DND-41 (cell line): ENCODE data around the gene DAB1.

Source experiments
- ATAC-seq: fragments of 200-7000 bp; cut with Tn5 transposase; 3 replicates; pipeline ENCODE4 v1.9.1; 2021; ENCODE audit warnings: low read depth; ENCODE audit not compliant: insufficient read depth
- DNase-seq: peaks from one replicate; pipeline ENCODE4 v3.0.0-alpha.2; 2020
- H2AFZ ChIP-seq: 2 replicates; pipeline ENCODE4 v1.6.0; 2012; ENCODE audit warnings: low read depth, low read length
- H3K27ac ChIP-seq: 2 replicates; pipeline ENCODE4 v1.5.1; 2012; ENCODE audit warnings: low read length, inconsistent platforms
- H3K27me3 ChIP-seq: fragments of 200-600 bp; sonication (generic); 2 replicates; pipeline ENCODE4 v1.6.0; 2012; ENCODE audit warnings: low read length, mild to moderate bottlenecking, inconsistent platforms; ENCODE audit not compliant: insufficient read depth, poor library complexity
- H3K36me3 ChIP-seq: 2 replicates; pipeline ENCODE4 v1.5.1; 2012; ENCODE audit warnings: low read length, inconsistent platforms; ENCODE audit not compliant: insufficient read depth
- H3K4me1 ChIP-seq: 2 replicates; pipeline ENCODE4 v1.5.1; 2012; ENCODE audit warnings: mild to moderate bottlenecking, low read length; ENCODE audit not compliant: insufficient read depth
- H3K4me2 ChIP-seq: 2 replicates; pipeline ENCODE4 v1.6.0; 2012; ENCODE audit warnings: mild to moderate bottlenecking, moderate library complexity, low read length, inconsistent platforms; ENCODE audit not compliant: insufficient read depth
- H3K4me3 ChIP-seq, 2 experiments: fragments of 200-600 bp in 1 of 2; shearing (Covaris generic) in 1 of 2; 2 replicates each; pipeline ENCODE4 v1.5.1; 2012 to 2016; ENCODE audit warnings: inconsistent platforms in 2 of 2, low read length in 2 of 2, mild to moderate bottlenecking in 2 of 2, low read depth in 1 of 2, moderate library complexity in 1 of 2
- H3K79me2 ChIP-seq: 2 replicates; pipeline ENCODE4 v1.6.0; 2012; ENCODE audit warnings: low read length, inconsistent platforms; ENCODE audit not compliant: insufficient read depth
- H3K9ac ChIP-seq: 2 replicates; pipeline ENCODE4 v1.6.0; 2012; ENCODE audit warnings: low read depth, mild to moderate bottlenecking, inconsistent platforms, low read length, moderate library complexity
- H3K9me3 ChIP-seq: 2 replicates; pipeline ENCODE4 v1.5.1; 2012; ENCODE audit warnings: low read length, moderate library complexity, mild to moderate bottlenecking, inconsistent platforms; ENCODE audit not compliant: insufficient read depth, severe bottlenecking
- H4K20me1 ChIP-seq: 2 replicates; pipeline ENCODE4 v1.6.0; 2012; ENCODE audit warnings: low read length; ENCODE audit not compliant: insufficient read depth
- CTCF ChIP-seq: IDR thresholded peaks from 2 replicates; pipeline ENCODE4 v1.5.1; 2012; ENCODE audit warnings: borderline replicate concordance, low read length, moderate library complexity, mild to moderate bottlenecking; ENCODE audit not compliant: poor library complexity, severe bottlenecking; ENCODE audit errors: extremely low read depth
- EZH2 ChIP-seq: IDR thresholded peaks from 3 replicates; pipeline ENCODE4 v1.6.1; 2012; ENCODE audit warnings: borderline replicate concordance, low read depth, mild to moderate bottlenecking, moderate library complexity, low read length, inconsistent platforms; ENCODE audit not compliant: severe bottlenecking

DAB1 gene

GRCh38 chr1:57079454-57080157 is 344.3 kb downstream of the DAB1 start:
- H3K4me2 ChIP-seq: no peak overlapping the region
- H3K9me3 ChIP-seq: no peaks in the 10 kb centered on the region
- no peaks in the 10 kb centered on the region for H3K4me1 ChIP-seq
- H2AFZ ChIP-seq: no peak overlapping the region
- peaks cover 5% of the 10 kb centered on the region for H3K27me3 ChIP-seq
- H3K4me3 ChIP-seq: no peak overlapping the region
- H3K36me3 ChIP-seq: no peaks in the 10 kb centered on the region
- H4K20me1 ChIP-seq: no peaks in the 10 kb centered on the region
- no peak overlapping the region for H3K9ac ChIP-seq
- no peak for ATAC-seq
- no peak for DNase-seq
- no peaks in the 10 kb centered on the region for H3K79me2 ChIP-seq
- H3K27ac ChIP-seq: no peak overlapping the region
- TF ChIP-seq CTCF (peak; percentile 53), EZH2 (no peak)

- TF ChIP-seq EZH2: no peak
- TF ChIP-seq CTCF: peak; percentile 14
- Histone ChIP-seq H3K36me3 (no peaks in the 10 kb centered on the region), H2AFZ (no peak overlapping the region), H3K79me2 (no peaks in the 10 kb centered on the region), H3K4me2 (no peak overlapping the region), H3K4me1 (no peaks in the 10 kb centered on the region), H3K27me3 (peaks cover 14% of the 10 kb centered on the region), H3K9me3 (no peaks in the 10 kb centered on the region), H4K20me1 (no peaks in the 10 kb centered on the region), H3K9ac (no peak overlapping the region), H3K27ac (no peak overlapping the region), H3K4me3 (no peak overlapping the region)
- no peak for DNase-seq
- ATAC-seq: peak; percentile 59; the same call in 2 of the 3 replicates
These were observed 351.3 kb downstream of the DAB1 start for GRCh38 chr1:57072401-57073110.

GRCh38 chr1:57067863-57068262 is 356.0 kb downstream of the DAB1 start:
- no peak for TF ChIP-seq EZH2
- TF ChIP-seq CTCF: no peak
- no peak overlapping the region for H2AFZ ChIP-seq
- H3K4me3 ChIP-seq: no peak overlapping the region
- no peaks in the 10 kb centered on the region for H3K9me3 ChIP-seq
- no peaks in the 10 kb centered on the region for H3K36me3 ChIP-seq
- H3K27me3 ChIP-seq: peaks cover 16% of the 10 kb centered on the region
- no peaks in the 10 kb centered on the region for H3K4me1 ChIP-seq
- DNase-seq (no peak), ATAC-seq (no peak)
- no peaks in the 10 kb centered on the region for H3K79me2 ChIP-seq
- no peak overlapping the region for H3K4me2 ChIP-seq
- no peak overlapping the region for H3K27ac ChIP-seq
- no peaks in the 10 kb centered on the region for H4K20me1 ChIP-seq
- H3K9ac ChIP-seq: no peak overlapping the region
